ENCODE results near the gene STAB2.
"Not testable (repeated sequence)": the region's sequence is repeated elsewhere in the genome, so short reads cannot be mapped to it uniquely, and the experiment has no call there.

The STAB2 gene

GRCh38 chr12:103809154-103809553, 222.1 kb downstream of the STAB2 start:
- H3K27me3 ChIP-seq (ENCODE audit: insufficient read depth, low read depth) = no peaks in the 10 kb centered on the region
- no peak overlapping the region for H3K4me2 ChIP-seq
- H3K79me2 ChIP-seq (ENCODE audit: insufficient read depth, low read depth) = no peaks in the 10 kb centered on the region
- H3K36me3 ChIP-seq (ENCODE audit: insufficient read depth) = no peaks in the 10 kb centered on the region
- no peak overlapping the region for H3K9ac ChIP-seq
- no peaks in the 10 kb centered on the region for H4K20me1 ChIP-seq (ENCODE audit: insufficient read depth)
- TF ChIP-seq, protein P1, sequence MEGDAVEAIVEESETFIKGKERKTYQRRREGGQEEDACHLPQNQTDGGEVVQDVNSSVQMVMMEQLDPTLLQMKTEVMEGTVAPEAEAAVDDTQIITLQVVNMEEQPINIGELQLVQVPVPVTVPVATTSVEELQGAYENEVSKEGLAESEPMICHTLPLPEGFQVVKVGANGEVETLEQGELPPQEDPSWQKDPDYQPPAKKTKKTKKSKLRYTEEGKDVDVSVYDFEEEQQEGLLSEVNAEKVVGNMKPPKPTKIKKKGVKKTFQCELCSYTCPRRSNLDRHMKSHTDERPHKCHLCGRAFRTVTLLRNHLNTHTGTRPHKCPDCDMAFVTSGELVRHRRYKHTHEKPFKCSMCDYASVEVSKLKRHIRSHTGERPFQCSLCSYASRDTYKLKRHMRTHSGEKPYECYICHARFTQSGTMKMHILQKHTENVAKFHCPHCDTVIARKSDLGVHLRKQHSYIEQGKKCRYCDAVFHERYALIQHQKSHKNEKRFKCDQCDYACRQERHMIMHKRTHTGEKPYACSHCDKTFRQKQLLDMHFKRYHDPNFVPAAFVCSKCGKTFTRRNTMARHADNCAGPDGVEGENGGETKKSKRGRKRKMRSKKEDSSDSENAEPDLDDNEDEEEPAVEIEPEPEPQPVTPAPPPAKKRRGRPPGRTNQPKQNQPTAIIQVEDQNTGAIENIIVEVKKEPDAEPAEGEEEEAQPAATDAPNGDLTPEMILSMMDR (conservative IDR thresholded peaks at IDR 0.05; ENCODE audit: low read depth, low read length) = no peak
- H2AFZ ChIP-seq (ENCODE audit: low read depth) = no peak overlapping the region
- no peaks in the 10 kb centered on the region for H3K4me1 ChIP-seq (ENCODE audit: low read depth, poor library complexity, severe bottlenecking)
- no peak overlapping the region for H3K4me3 ChIP-seq (IDR thresholded peaks at IDR 0.05; ENCODE audit: insufficient read depth, low read depth, low read length)
- no peak overlapping the region for H3K27ac ChIP-seq

- not testable (repeated sequence) for H3K4me1 ChIP-seq (ENCODE audit: low read depth, poor library complexity, severe bottlenecking); H2AFZ ChIP-seq (ENCODE audit: low read depth); H3K4me2 ChIP-seq; H3K4me3 ChIP-seq (IDR thresholded peaks at IDR 0.05; ENCODE audit: insufficient read depth, low read depth, low read length); H3K27ac ChIP-seq; H3K27me3 ChIP-seq (ENCODE audit: insufficient read depth, low read depth); H4K20me1 ChIP-seq (ENCODE audit: insufficient read depth); H3K9ac ChIP-seq; H3K36me3 ChIP-seq (ENCODE audit: insufficient read depth); H3K79me2 ChIP-seq (ENCODE audit: insufficient read depth, low read depth)
These were observed 222.6 kb downstream of the STAB2 start for GRCh38 chr12:103809639-103810038.

GRCh38 chr12:103810111-103810510, 223.0 kb downstream of the STAB2 start:
- Histone ChIP-seq H3K4me1 (ENCODE audit: low read depth, poor library complexity, severe bottlenecking) (no peaks in the 10 kb centered on the region), H4K20me1 (ENCODE audit: insufficient read depth) (no peaks in the 10 kb centered on the region), H2AFZ (ENCODE audit: low read depth) (no peak overlapping the region), H3K27me3 (ENCODE audit: insufficient read depth, low read depth) (no peaks in the 10 kb centered on the region), H3K79me2 (ENCODE audit: insufficient read depth, low read depth) (no peaks in the 10 kb centered on the region), H3K36me3 (ENCODE audit: insufficient read depth) (no peaks in the 10 kb centered on the region), H3K27ac (no peak overlapping the region), H3K4me2 (no peak overlapping the region), H3K9ac (no peak overlapping the region), H3K4me3 (IDR thresholded peaks at IDR 0.05; ENCODE audit: insufficient read depth, low read depth, low read length) (no peak overlapping the region)
- TF ChIP-seq, protein P1 (conservative IDR thresholded peaks at IDR 0.05; ENCODE audit: low read depth, low read length) = no peak

GRCh38 chr12:103811791-103812190, 224.7 kb downstream of the STAB2 start:
- H2AFZ ChIP-seq (ENCODE audit: low read depth) = no peak overlapping the region
- no peaks in the 10 kb centered on the region for H3K4me1 ChIP-seq (ENCODE audit: low read depth, poor library complexity, severe bottlenecking)
- no peak overlapping the region for H3K4me3 ChIP-seq (IDR thresholded peaks at IDR 0.05; ENCODE audit: insufficient read depth, low read depth, low read length)
- TF ChIP-seq, protein P1 (conservative IDR thresholded peaks at IDR 0.05; ENCODE audit: low read depth, low read length) = no peak
- no peak overlapping the region for H3K27ac ChIP-seq
- no peak overlapping the region for H3K9ac ChIP-seq
- no peaks in the 10 kb centered on the region for H3K36me3 ChIP-seq (ENCODE audit: insufficient read depth)
- no peaks in the 10 kb centered on the region for H3K27me3 ChIP-seq (ENCODE audit: insufficient read depth, low read depth)
- no peaks in the 10 kb centered on the region for H3K79me2 ChIP-seq (ENCODE audit: insufficient read depth, low read depth)
- no peaks in the 10 kb centered on the region for H4K20me1 ChIP-seq (ENCODE audit: insufficient read depth)
- H3K4me2 ChIP-seq = no peak overlapping the region

GRCh38 chr12:103812789-103813188, 225.7 kb downstream of the STAB2 start:
- Histone ChIP-seq H3K4me2 (no peak overlapping the region), H3K36me3 (ENCODE audit: insufficient read depth) (no peaks in the 10 kb centered on the region), H4K20me1 (ENCODE audit: insufficient read depth) (no peaks in the 10 kb centered on the region), H3K9ac (no peak overlapping the region), H3K4me1 (ENCODE audit: low read depth, poor library complexity, severe bottlenecking) (no peaks in the 10 kb centered on the region), H3K27me3 (ENCODE audit: insufficient read depth, low read depth) (no peaks in the 10 kb centered on the region), H2AFZ (ENCODE audit: low read depth) (no peak overlapping the region), H3K27ac (no peak overlapping the region), H3K79me2 (ENCODE audit: insufficient read depth, low read depth) (no peaks in the 10 kb centered on the region), H3K4me3 (IDR thresholded peaks at IDR 0.05; ENCODE audit: insufficient read depth, low read depth, low read length) (no peak overlapping the region)
- TF ChIP-seq, protein P1 (conservative IDR thresholded peaks at IDR 0.05; ENCODE audit: low read depth, low read length) = no peak

Data from KMS-11 (cell line).